HG03558 (cell line): ENCODE data around the gene PRELID3B.

Source experiments
- ATAC-seq: cut with Tn5 transposase; IDR thresholded peaks from one replicate; pipeline ENCODE4 v1.9.1; 2021; ENCODE audit warnings: moderate number of reproducible peaks; ENCODE audit not compliant: unreplicated experiment; ENCODE audit errors: extremely low read depth

Gene PRELID3B

DNA sequence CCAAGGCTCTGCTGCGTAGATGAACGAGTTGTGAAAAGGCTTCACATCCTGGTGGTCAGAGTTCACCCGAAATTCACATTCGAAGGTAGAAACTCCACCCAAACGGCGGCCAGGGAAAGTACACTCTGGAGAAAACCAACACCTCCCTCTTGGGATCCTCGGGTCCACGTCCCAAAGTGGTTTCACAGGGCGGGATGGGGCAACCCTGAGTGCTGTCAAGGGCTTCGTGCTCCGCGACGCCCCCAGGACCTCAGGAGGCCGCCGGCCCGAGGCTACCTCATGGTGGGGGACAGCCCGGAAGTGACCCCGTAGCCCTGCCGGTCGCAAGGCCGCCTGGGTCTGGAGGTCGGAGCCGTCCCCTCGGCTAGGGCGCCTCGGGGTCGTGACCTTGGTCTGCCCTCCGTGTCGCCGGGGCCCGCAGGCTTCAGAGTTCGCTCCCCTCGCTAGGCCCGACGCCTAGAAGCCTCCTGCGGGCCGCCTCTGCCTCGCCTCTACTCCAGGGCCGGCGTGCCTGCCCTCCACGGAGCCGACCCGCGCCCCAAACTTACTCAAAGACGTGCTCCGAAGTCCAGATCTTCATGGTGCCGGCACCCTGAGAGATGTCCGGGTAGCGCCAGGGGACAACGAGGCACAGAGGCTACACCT is at the start of gene PRELID3B:
Gene PRELID3B, minus strand, starts transcription at position 636 of the 645 bp plus-strand sequence. Its CDS starts 56 bp downstream, at position 580.
- peak; percentile 22 for ATAC-seq

DNA sequence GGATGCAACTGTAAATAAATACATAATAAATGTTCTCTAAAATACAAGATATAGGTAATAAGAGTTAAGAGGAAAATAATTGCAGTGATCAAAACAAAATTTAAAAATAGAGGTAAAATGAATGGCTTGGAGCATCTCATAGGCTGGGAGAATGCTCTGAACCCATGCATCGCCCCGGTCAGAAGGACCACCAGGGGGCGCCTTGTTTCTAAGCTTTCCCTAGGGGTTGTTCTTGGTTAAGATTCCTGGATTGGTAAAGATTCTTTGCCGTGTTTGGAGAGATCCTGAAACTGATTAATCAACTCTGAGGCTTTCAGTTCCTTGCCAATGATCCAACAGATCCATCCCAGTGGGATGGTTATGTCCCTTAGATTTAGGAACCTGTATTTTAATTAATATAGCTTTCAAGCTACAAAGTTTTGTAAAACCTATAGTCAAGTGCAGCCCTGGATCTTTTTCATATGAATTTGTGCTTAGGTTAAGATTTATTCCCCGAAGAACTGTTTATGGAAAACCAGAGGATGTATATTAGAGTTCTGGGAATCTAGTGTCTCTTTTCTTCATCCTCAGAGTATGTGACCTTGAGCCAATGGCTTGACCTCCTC is 45.3 kb upstream of the PRELID3B start:
- ATAC-seq = no peak

DNA sequence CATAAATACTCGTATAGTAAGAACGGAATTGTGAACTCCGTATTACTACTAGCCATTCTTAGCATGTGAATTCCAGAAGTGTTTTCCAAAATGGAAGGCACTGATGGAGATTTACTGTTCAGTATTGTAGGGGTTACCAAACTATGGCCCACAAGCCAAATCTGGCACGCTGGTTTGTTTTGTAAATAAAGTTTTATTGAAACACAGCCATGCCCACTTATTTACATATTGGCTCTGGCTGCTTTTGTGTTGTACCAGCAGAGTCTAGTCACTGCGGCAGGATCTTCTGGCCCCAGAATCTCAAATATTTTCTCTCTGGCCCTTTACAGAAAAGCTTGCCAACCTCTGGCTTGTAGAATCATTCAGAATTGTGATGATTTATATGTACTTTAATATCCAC is 44.3 kb upstream of the PRELID3B start:
- ATAC-seq = no peak

DNA sequence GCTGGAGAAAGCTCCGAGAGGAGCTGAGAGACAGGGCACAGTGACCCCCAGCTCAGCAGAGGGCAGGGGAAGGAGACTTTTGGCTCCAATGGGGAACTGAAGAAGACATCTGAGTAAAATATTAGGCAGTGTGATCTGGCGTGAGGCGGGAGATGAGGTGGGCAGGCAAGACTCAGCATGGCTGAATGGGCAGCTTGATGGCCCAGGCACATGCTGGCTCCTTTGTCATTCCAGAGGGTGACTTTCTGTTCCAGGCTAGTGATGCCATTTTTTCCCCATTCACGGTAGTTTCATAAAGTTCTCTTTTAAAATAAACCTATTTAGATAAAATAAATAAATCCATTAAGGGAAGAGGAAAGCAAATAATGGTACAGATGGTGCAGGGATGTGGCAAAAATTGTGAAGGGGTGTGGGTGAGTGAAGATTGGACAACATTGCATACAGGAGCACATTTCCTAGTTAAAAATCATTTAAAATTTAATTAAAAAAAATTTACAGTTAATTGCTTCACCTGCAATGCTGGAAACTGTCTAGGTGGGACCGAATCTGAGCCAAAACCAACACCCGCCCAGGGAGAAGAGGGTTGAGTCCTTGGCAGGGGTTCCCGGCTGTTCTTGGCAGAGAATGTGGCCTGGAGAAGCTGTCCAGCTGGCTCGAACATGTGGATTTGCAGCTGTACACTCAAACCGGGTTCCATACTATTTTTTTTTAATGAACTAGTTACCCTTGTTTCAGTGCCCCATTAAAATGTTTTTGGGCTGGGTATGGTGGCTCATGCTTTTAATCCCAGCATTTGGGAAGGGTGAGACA is 41.7 kb upstream of the PRELID3B start:
- no peak for ATAC-seq

DNA sequence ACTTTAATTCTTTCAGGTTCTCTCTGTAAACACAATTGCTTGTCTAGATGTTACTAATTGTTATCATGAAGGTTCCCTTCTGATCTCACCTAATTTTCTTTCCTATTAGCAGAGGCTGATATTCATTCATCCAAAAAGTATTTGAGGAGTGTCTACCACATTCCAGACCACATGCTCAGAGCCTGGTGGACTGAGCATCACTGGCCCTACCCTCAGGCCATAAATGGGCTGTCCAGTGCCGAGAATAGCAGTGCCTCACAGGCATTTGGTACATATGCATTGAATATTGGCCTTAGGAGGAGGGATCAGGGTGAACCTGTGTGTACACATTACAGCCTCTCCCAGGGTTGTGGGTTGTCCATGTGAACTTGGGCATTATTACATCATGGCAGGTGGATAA is 40.4 kb upstream of the PRELID3B start:
- ATAC-seq = no peak

DNA sequence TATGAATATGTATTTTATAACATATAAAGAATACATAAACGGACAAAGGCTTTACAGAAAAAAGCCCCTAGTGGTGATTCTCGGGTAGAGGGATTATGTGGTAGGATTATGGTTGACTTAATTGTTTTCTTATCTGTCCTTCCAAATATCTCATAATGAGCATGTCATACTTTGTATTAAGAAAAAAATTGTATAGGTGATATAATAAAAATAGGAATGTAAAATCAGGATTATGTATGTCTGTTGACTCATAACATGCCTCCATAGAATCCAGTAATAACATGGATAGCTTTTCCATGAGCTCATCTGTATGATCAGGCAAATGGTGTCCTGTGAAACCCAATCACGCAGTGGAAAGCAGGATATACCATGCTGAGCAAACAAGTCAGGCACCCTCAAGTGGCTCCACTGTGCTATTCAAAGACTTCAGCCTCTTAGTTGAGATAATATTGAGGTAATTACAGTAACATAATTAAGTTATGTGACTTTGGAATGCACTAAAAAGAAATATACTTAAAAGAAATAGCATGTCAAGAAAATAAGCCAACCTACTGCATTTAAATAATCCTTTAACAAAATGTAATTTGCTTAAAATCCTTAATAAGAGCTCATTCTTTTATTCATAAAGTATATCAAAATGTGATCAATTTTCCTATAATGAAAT is 39.6 kb upstream of the PRELID3B start:
- ATAC-seq = no peak

DNA sequence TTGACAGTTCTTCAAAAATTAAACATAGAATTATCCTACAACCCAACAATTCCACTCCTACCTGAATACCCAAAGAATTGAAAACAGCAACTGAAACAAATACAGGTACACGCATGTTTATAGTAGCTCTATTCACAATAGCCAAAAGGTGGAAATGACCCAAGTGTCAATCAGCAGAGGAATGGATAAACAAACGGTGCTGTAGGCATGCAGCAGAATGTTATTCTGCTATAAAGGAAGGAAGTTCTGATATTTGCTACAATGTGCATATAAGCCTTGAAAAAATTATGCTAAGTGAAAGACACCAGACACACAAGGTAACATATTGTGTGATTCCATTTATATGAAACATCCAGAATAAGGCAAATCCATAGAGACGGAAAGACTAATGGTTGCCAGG is 38.5 kb upstream of the PRELID3B start:
- no peak for ATAC-seq

DNA sequence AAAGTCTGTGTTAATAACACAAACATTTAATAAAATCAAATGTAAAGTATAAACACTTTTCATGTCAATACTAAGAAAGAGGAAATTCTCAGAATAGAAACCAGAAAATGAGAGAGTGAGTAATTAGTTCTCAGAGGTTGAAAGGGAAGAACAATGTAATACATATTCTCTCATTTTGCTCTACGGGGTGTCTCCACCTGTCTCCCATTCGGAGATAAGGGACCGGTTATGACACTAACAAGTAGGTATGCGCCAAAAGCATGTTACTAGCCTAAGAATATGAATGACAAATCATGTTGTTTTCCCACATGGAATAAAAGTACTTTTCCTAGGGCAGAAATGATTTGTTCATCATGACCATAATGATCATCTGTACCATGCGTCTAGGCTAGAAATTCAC is 35.6 kb upstream of the PRELID3B start:
- ATAC-seq = no peak

DNA sequence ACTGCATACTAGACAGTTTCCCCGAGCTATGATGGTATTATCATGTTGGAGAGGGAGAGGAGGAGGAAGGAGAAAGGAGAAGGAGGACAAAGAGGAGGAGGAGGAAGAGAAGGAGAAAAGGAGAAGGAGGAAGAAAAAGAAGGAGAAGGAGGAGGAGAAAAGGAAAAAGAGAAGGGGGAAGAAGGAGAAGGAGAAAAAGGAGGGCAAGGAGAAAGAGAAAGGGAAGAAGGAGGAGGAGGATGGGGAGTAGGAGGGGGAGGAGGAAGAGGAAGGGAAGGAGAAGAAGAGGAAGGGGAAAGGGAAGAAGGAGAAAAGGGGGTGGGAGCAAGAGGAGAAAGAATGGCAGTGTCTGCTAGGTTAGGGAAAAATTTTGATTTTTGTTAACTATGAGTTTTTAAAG is 35.1 kb upstream of the PRELID3B start:
- ATAC-seq = no peak

DNA sequence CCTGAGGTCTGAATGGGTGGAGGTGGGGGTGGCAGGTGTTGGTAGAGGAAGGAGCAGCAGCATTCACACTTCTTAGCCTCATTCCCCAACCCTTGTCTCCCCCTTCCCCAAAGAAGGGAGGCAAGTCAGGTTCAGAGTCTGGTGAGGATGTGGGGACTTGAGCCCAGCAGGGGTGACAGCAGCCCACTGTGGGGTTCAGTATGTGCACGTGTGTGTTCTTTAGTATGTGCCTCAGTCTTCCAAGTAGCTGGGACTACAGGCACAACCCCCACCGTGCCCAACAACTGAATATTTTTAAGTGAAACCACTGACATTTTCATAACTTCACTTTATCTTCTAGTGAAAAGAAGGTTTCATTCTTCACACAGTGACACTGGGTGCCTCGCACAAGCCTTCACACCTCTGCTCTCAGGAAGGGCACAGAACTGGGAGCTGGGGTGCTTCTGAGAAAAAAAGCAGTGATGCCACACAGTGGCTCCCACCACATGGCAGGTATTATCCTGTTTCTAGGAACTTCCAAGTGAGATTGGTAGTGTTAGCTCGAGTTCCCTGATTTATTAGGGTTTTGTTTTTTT is 33.4 kb upstream of the PRELID3B start:
- no peak for ATAC-seq

DNA sequence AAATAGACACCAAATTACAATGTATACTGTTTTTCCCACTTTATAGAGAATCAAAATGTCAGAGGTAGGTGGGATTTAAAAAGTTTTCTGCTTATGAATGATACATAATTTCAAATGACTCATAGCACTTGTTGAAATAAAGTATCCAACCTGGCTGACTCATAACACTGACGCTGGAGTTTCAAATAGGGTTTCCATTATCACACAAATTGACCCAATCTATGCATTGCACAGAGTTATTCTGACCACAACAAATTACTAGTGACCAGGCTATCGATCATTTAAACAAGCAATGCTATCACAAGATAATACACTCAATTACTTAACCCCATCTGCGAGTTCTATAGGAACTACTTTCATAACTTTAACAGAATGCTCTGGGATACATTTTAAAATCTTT is 31.9 kb upstream of the PRELID3B start:
- no peak for ATAC-seq

DNA sequence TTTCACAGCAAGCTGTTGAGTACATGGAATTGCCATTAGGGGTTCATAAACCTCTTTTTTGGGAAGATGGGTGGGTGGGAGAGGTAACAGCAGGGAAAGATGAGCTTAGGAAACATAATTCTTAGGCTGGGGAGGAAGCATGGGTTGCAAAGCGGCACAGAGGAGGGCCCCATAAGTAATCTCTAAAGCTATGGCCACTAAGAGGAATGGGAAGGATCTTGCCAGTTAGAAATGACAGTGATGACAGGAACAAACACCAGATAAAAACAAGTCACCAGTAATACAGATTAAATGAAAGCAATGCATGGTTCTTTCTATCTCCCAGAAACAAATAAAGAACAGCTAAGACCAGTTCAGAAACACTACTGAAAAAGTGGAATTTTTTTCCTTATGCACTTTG is 31.0 kb upstream of the PRELID3B start:
- no peak for ATAC-seq

DNA sequence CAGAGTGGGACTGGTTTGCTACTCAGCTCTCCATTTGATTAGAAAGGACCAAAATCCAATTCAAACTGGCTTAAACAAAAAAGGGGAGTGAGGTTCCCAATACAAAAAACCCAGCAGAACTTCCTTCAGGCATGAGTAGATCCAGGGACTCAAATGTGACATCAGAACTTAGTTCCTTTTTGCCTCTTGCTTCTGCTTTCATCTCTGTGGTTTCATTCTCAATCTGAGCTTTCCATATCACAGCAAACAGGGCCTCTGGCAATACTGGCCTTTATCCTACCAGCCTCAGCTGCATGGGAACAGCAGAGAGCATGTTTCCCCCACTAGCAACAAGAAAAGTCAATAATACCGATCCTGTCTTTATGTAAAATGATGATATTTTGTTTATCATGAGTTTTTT is 28.6 kb upstream of the PRELID3B start:
- ATAC-seq = no peak

DNA sequence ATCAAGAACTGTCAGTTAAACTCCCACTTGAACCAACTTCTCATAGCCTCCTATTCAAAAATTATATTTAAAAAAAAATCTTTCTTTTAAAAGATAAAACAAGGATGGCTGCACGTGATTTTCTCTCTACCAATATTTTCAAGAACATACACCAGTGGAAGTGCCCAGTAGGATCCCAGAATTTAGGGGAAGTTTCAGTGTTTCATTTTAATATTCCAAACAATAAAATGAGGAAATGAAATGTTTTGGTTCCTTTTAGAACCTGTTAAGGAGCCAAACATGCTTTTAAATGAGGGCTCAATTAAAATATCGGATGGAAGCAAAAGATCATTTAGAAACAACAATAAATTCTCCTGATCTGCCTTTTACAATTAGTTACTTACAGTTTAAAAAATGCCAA is 26.4 kb upstream of the PRELID3B start:
- ATAC-seq = no peak

DNA sequence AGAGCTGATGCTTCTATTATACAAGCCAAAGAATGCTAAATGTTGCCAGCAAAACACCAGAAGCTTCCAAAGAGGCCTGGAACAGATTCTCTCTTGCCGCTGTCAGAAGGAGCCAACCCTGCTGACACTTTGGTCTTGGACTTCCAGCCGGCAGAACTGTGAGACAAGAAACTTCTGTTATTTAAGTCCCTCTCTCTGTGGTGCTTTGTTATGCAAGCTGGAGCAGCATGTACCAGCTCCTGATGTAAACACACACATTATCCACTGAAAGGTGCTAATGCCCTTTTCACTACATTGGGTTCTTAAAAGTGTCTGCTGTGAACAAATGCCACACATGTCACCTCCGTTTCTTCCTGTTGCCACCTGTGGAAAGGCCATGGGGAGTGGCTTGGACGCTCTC is 25.9 kb upstream of the PRELID3B start:
- no peak for ATAC-seq

DNA sequence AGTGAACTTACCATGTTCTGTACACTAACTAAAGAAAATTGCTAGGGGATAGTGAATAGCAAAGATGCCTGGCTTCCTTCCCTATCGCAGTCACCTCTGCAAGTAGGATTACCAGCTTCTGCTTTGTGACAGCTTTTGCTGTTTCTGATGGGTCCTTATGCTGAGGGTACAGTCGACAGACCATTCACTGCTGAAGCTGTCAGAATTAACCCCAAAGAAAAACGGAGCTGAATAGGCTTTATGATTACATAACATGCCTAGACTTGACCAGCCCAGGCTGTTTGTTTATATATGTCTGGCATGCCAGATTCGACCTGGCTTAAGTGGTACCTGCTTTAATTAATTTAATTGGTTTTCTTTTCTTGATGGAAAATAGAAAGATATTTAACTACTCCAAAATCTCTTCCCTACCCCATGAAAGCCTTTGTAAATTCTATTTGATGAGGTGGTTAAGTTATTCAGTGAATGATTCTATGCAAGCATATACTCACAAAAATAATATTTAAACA is 21.7 kb upstream of the PRELID3B start:
- no peak for ATAC-seq

DNA sequence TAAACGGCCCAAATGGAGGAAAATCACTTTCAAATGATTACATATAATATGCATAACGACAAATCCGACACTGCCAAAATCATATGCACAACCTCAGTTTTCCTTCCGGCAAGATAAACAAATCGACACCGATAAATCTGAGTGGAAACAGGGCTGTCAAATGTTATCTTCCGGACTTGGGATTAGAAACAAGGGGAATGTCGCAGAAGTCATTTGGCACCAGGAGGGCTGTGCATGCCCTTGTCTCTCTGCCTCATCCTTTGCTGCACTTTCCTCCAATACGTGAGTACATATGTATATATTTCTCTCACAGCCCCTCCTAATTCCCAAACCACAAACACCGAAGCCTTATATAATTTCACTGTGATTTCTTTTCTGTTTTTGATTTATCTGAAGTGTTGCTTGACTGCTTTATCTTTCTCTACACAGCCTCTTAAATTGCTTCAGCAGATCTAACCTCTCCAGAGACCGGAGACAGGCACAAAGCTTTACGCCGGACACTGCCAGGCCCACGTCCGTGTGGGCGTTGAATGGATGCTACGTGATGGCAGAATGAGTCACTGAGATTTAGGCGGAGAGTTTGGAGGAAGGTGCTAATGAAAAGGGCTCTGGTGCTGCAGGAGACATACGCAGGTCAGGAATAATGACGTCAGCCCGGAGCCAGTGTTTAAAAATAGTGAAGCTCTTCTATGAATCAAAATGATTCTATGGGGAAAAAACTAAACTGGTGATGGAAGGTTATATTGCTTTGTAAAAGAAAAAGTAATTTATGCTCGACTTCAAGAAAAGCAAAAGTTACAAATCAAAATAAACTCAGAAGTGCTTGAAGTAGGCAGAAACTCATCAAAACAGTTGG is 21.0 kb upstream of the PRELID3B start:
- no peak for ATAC-seq

DNA sequence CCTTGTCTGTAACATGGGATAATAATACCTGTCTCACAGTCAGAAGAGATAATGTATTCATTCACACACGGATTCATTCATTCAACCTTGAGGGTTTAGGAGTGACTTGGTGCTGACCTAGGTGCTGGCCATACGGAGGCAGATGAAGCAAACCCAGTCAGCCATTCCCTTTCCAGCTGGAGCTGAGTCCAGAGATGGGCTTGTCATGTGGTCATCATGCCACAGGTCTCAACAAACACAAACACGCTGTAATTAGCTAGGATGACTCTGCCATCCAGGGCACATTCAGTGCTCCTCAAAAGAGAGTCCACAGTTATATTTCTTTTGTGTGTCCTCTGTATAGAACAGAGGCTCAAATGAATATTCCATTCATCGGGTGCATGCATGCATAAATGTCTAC is 19.5 kb upstream of the PRELID3B start:
- no peak for ATAC-seq

DNA sequence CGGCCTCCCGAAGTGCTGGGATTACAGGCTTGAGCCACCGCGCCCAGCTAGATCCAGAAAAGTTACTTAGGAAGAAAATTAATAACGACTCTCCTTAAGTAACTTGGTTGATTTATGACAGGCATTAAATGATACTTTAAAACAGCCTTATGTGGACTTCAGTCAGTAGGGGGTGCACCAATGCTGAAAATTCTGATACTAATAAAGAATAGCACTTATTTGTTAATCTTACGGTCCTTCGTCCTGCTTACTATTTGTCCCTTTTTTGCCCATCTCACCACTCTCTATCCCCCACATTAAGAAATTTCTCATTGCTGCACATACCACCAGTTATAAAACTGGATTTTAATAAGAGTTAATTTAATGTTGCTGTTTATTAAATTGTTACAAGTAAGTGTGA is 12.7 kb upstream of the PRELID3B start:
- ATAC-seq = no peak
